Endothelial cell of umbilical vein (primary cell): ENCODE data around the gene MRAS. TPM values are rescaled to one million over a fixed set of nuclear protein-coding genes. Genes with fewer than 3 reads are reported as not detected.
A peak's percentile ranks its signal among the peaks of the same experiment; 100 is the strongest.

Source experiments
- BruUV-seq: library from RNA; stranded (reverse); fragments of 400-500 nt; replicated peaks from 2 replicates; lab custom pipeline; 2021; lab: Mats Ljungman, UMichigan
- CTCF ChIA-PET: fragments of 300-600, 350-600 bp; sonication (Branson Sonifier 250); formaldehyde crosslinking; loops from one replicate; lab custom pipeline; 2021; ENCODE audit warnings: antibody characterized with exemption, inconsistent platforms; lab: Charles Lee
- POLR2A ChIA-PET: fragments of 300-600, 350-600 bp; sonication (Branson Sonifier 250); formaldehyde crosslinking; loops from one replicate; lab custom pipeline; 2021; ENCODE audit warnings: antibody characterized with exemption, inconsistent platforms; lab: Charles Lee
- DNase-seq: peaks from one replicate; pipeline ENCODE4 v3.0.0-alpha.2; 2011; ENCODE audit warnings: low read depth, low spot score
- FAIRE-seq: peaks from 2 replicates; lab custom pipeline; 2011; peaks lifted over from hg19 to GRCh38; lab: Jason Lieb, UNC
- H2AFZ ChIP-seq: 2 replicates; pipeline ENCODE4 v1.6.0; 2012; ENCODE audit warnings: low read depth, low read length, control low read depth, inconsistent platforms
- H3K27ac ChIP-seq: 2 replicates; pipeline ENCODE4 v1.5.1; 2011; ENCODE audit warnings: low read depth, mild to moderate bottlenecking, control low read depth, low read length, moderate library complexity; ENCODE audit not compliant: insufficient read depth
- H3K27me3 ChIP-seq, 2 experiments: 2 replicates each; pipeline versions ENCODE4 v1.6.0 to v1.6.1; 2011; ENCODE audit warnings: low read length in 2 of 2, mixed read lengths in 1 of 2; ENCODE audit not compliant: control insufficient read depth in 2 of 2, insufficient read depth in 2 of 2
- H3K36me3 ChIP-seq, 2 experiments: 2 replicates in 1 of 2; 3 replicates in 1 of 2; pipeline ENCODE4 v1.5.1; 2011; ENCODE audit warnings: low read length in 2 of 2, mild to moderate bottlenecking in 1 of 2, moderate library complexity in 1 of 2; ENCODE audit not compliant: control insufficient read depth in 2 of 2, insufficient read depth in 2 of 2; ENCODE audit errors: extremely low read depth in 1 of 2
- H3K4me1 ChIP-seq: 3 replicates; pipeline ENCODE4 v1.5.1; 2011; ENCODE audit warnings: mild to moderate bottlenecking, low read length; ENCODE audit not compliant: control insufficient read depth, insufficient read depth; ENCODE audit errors: extremely low read depth
- H3K4me2 ChIP-seq: 2 replicates; pipeline ENCODE4 v1.6.1; 2011; ENCODE audit warnings: low read length, control low read depth, mixed read lengths; ENCODE audit not compliant: insufficient read depth
- H3K4me3 ChIP-seq, 3 experiments: fragments of 200-600 bp in 1 of 3; sonication (generic), shearing (Covaris generic) in 1 of 3; replicated peaks in 1 of 3; 2 replicates each; pipeline ENCODE4 v1.5.1; 2011 to 2016; ENCODE audit warnings: control low read depth in 3 of 3, low read length in 3 of 3, mild to moderate bottlenecking in 2 of 3, inconsistent platforms in 1 of 3, low read depth in 1 of 3, moderate library complexity in 1 of 3; ENCODE audit not compliant: insufficient read depth in 1 of 3
- H3K79me2 ChIP-seq: 2 replicates; pipeline ENCODE4 v1.6.0; 2012; ENCODE audit warnings: low read length, inconsistent platforms; ENCODE audit not compliant: control insufficient read depth, insufficient read depth
- H3K9ac ChIP-seq: replicated peaks from 2 replicates; pipeline ENCODE3; 2011; ENCODE audit warnings: low read length, control low read depth; ENCODE audit not compliant: insufficient read depth; ENCODE audit errors: extremely low read depth
- H3K9me1 ChIP-seq: replicated peaks from 3 replicates; pipeline ENCODE4 v1.6.0; 2011; ENCODE audit warnings: mild to moderate bottlenecking, low read length; ENCODE audit not compliant: control insufficient read depth, insufficient read depth; ENCODE audit errors: extremely low read depth
- H3K9me3 ChIP-seq: replicated peaks from 2 replicates; pipeline ENCODE4 v1.5.1; 2012; ENCODE audit warnings: low read length, inconsistent platforms; ENCODE audit not compliant: control insufficient read depth, insufficient read depth
- H4K20me1 ChIP-seq: replicated peaks from 2 replicates; pipeline ENCODE3; 2011; ENCODE audit warnings: mild to moderate bottlenecking, low read length; ENCODE audit not compliant: control insufficient read depth, insufficient read depth; ENCODE audit errors: extremely low read depth
- EZH2 ChIP-seq: IDR thresholded peaks from 2 replicates; pipeline ENCODE4 v1.6.1; 2012; ENCODE audit warnings: borderline replicate concordance, low read depth, mild to moderate bottlenecking, moderate library complexity, low read length, inconsistent platforms; ENCODE audit not compliant: severe bottlenecking
- FOS ChIP-seq: IDR thresholded peaks from 2 replicates; pipeline ENCODE4 v1.6.1; 2011; ENCODE audit warnings: mild to moderate bottlenecking, low read length, moderate library complexity, borderline replicate concordance; ENCODE audit not compliant: insufficient read depth
- GATA2 ChIP-seq: IDR thresholded peaks from 2 replicates; pipeline ENCODE4 v1.7.0; 2011; ENCODE audit warnings: low read depth, mild to moderate bottlenecking, moderate library complexity, mixed read lengths, low read length; ENCODE audit not compliant: insufficient read length, insufficient read depth
- JUN ChIP-seq: IDR thresholded peaks from 2 replicates; pipeline ENCODE4 v1.6.1; 2011; ENCODE audit warnings: borderline replicate concordance, low read depth; ENCODE audit not compliant: insufficient read length, insufficient read depth
- MYC ChIP-seq: IDR thresholded peaks from one replicate; pipeline ENCODE4 v1.6.1; 2011; ENCODE audit warnings: mild to moderate bottlenecking, low read depth, low read length
- POLR2A ChIP-seq: IDR thresholded peaks from 2 replicates; pipeline ENCODE4 v1.6.1; 2012; ENCODE audit warnings: low read depth, mild to moderate bottlenecking, control low read depth, low read length
- POLR2AphosphoS5 ChIP-seq: IDR thresholded peaks from 2 replicates; pipeline ENCODE4 v1.6.1; 2012; ENCODE audit warnings: low read depth, mild to moderate bottlenecking, control low read depth, low read length, moderate library complexity; ENCODE audit not compliant: insufficient read depth
- dilution Hi-C: fragments of 300-500 bp; cut with MboI; formaldehyde crosslinking; loops from one replicate; pipeline ENCODE4 v1.15.0; 2019; ENCODE audit warnings: low sequenced_read_pairs; ENCODE audit not compliant: extremely low pct_ligation_motif_present
- intact Hi-C: fragments of 100-400 bp; cut with micrococcal nuclease; formaldehyde crosslinking; loops from one replicate; pipeline ENCODE4 v1.10.0; 2022
- polyA plus RNA-seq, 4 experiments: library from polyadenylated mRNA; depleted of rRNA in 3 of 4; stranded (reverse) in 3 of 4; unstranded in 1 of 4; fragments of >200 nt; gene quantifications; 2 replicates each; pipeline versions ENCODE4 v1.2.1 to v1.2.3, GENCODE V29; 2011 to 2012; ENCODE audit warnings: missing spikeins in 1 of 4
- total RNA-seq: library from RNA; stranded (reverse); gene quantifications from 2 replicates; pipeline ENCODE4 v1.2.3, GENCODE V29; 2021
- TF ChIP-seq, protein P1 (sequence below), 2 donors: IDR thresholded peaks; 1 replicate in 1 of 2; 2 replicates in 1 of 2; pipeline ENCODE4 v1.5.1; 2011; ENCODE audit warnings: low read length in 2 of 2, mild to moderate bottlenecking in 2 of 2, moderate library complexity in 2 of 2, control low read depth in 1 of 2, inconsistent platforms in 1 of 2, low read depth in 1 of 2; ENCODE audit not compliant: insufficient read depth in 1 of 2; ENCODE audit errors: extremely low read depth in 1 of 2
- TF ChIP-seq, protein P2 (sequence below): IDR thresholded peaks from 2 replicates; pipeline ENCODE4 v1.6.1; 2011; ENCODE audit not compliant: insufficient read depth, insufficient read length

The MRAS gene
- total and polyA plus RNA-seq, 2 donors (not counting 3 experiments of a cell fraction or from before 2014, with no cell fraction given): 14.6 to 16.5 TPM

DNA sequence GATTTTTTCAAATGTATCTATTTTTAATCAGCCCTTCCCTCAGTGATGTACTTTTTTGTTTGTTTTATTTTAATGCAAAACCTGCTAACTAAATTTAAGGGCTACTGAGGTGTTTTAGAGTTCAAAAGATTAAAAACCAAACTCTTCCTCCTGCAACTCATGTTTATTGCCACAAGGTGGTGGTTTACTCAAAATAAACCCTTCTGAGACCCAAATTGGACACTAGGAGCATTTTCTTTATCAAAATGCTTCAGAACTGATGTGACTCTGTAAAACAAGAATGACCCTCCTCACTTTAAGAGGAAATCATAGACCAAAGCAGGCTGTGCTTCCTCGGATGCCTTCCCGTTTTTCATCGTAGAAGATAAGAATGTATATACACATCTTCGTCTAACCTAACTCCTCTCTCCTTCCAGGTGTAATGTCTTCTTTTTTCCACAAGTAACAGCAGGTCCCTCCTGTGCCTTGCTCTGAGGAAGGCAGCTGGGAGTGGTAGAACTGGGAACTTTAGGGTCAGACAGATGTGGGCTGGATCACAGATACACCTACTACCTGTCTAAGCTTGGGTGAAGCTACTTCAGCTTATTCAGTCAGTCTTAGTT lies 15.8 kb upstream of the MRAS start:
- no TSS peak for BruUV-seq
- intact Hi-C loops: loop anchor here (1.0 to 10.0 kb wide), 4 partner anchors 16 to 262 kb away; partner anchors contain the start of genes CEP70 and MRAS
- TF ChIP-seq, protein P1, sequence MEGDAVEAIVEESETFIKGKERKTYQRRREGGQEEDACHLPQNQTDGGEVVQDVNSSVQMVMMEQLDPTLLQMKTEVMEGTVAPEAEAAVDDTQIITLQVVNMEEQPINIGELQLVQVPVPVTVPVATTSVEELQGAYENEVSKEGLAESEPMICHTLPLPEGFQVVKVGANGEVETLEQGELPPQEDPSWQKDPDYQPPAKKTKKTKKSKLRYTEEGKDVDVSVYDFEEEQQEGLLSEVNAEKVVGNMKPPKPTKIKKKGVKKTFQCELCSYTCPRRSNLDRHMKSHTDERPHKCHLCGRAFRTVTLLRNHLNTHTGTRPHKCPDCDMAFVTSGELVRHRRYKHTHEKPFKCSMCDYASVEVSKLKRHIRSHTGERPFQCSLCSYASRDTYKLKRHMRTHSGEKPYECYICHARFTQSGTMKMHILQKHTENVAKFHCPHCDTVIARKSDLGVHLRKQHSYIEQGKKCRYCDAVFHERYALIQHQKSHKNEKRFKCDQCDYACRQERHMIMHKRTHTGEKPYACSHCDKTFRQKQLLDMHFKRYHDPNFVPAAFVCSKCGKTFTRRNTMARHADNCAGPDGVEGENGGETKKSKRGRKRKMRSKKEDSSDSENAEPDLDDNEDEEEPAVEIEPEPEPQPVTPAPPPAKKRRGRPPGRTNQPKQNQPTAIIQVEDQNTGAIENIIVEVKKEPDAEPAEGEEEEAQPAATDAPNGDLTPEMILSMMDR (IDR thresholded peaks at IDR 0.05; ENCODE audit: extremely low read depth in 1 of 2, insufficient read depth in 1 of 2, low read depth in 1 of 2, low read length in 2 of 2): peak; percentile 31 to 44
- TF ChIP-seq FOS: no peak

DNA sequence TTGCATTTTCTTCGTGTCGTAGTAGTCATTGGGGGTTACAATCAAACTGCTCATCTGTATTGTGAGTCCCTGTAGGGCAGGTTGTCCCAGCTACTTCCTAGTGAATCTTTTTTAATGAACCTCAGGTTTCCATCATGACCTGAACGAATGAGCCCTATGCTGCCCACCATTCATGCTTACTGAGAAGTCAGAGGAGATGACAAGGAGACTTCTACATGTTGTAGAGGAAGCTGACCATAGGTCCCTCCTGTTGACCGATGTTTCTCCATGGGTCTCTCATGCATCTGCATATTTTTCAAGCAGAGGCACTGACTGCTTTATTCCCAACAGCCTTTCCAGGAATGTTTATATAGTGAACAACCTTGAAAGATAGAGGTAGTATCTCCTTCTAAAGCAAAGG lies 13.8 kb upstream of the MRAS start:
- POLR2A ChIA-PET: no interaction called here
- dilution Hi-C loops: no loop called here

More for the DNA sequence above, 15.8 kb upstream of the MRAS start:
- dilution Hi-C loops: no loop called here
- H3K9ac ChIP-seq: no peak overlapping the region
- DNase-seq (peak; percentile 29), FAIRE-seq (peak; percentile 58)
- no peaks in the 10 kb centered on the region for H4K20me1 ChIP-seq
- POLR2A ChIA-PET: no interaction called here
- H2AFZ ChIP-seq: no peak overlapping the region
- H3K9me3 ChIP-seq: no peaks in the 10 kb centered on the region
- CTCF ChIA-PET: interaction anchor here (0.9 to 1.5 kb wide), 5 partner anchors 11 to 603 kb away, joined by 3 to 4 read pairs (median 3); no protein-coding TSS in a partner anchor
- peaks cover 6 to 9% of the 10 kb centered on the region in 2 experiments for H3K27me3 ChIP-seq
- H3K9me1 ChIP-seq: no peaks in the 10 kb centered on the region
- H3K4me1 ChIP-seq: peaks cover 13% of the 10 kb centered on the region
- no peak overlapping the region for H3K4me2 ChIP-seq
- H3K4me3 ChIP-seq: no peak overlapping the region
- no peak overlapping the region for H3K27ac ChIP-seq
- no peaks in the 10 kb centered on the region for H3K36me3 ChIP-seq
- H3K79me2 ChIP-seq: no peaks in the 10 kb centered on the region

More for the DNA sequence above, 13.8 kb upstream of the MRAS start:
- H3K4me2 ChIP-seq: no peak overlapping the region
- no peak overlapping the region for H3K4me3 ChIP-seq
- H3K79me2 ChIP-seq: no peaks in the 10 kb centered on the region
- H3K9me1 ChIP-seq: no peaks in the 10 kb centered on the region
- CTCF ChIA-PET: interaction anchor here (1.1 to 1.8 kb wide), 2 partner anchors 13 to 16 kb away, joined by 3 to 4 read pairs; partner anchors contain the start of gene MRAS
- no peak overlapping the region for H3K9ac ChIP-seq
- no peak overlapping the region for H2AFZ ChIP-seq
- DNase-seq (no peak), FAIRE-seq (no peak)
- peaks cover under 1% of the 10 kb centered on the region for H3K4me1 ChIP-seq
- intact Hi-C loops: loop anchor here (5.0 to 10.0 kb wide), 2 partner anchors 83 to 260 kb away; partner anchors contain the start of gene CEP70
- H3K27me3 ChIP-seq: peaks cover 8 to 11% of the 10 kb centered on the region in 2 experiments
- BruUV-seq: no TSS peak
- no peaks in the 10 kb centered on the region for H4K20me1 ChIP-seq
- H3K27ac ChIP-seq: no peak overlapping the region
- H3K36me3 ChIP-seq: no peaks in the 10 kb centered on the region
- TF ChIP-seq, protein P2, sequence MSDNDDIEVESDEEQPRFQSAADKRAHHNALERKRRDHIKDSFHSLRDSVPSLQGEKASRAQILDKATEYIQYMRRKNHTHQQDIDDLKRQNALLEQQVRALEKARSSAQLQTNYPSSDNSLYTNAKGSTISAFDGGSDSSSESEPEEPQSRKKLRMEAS: no peak
- TF ChIP-seq JUN (no peak), EZH2 (no peak), FOS (no peak), POLR2AphosphoS5 (no peak), GATA2 (no peak), POLR2A (no peak), MYC (no peak)
- TF ChIP-seq, protein P1 (IDR thresholded peaks at IDR 0.05; ENCODE audit: extremely low read depth in 1 of 2, insufficient read depth in 1 of 2, low read depth in 1 of 2, low read length in 2 of 2): no peak
- H3K9me3 ChIP-seq: no peaks in the 10 kb centered on the region
